Measurements from ENCODE around the gene NFIB.

Gene NFIB

DNA sequence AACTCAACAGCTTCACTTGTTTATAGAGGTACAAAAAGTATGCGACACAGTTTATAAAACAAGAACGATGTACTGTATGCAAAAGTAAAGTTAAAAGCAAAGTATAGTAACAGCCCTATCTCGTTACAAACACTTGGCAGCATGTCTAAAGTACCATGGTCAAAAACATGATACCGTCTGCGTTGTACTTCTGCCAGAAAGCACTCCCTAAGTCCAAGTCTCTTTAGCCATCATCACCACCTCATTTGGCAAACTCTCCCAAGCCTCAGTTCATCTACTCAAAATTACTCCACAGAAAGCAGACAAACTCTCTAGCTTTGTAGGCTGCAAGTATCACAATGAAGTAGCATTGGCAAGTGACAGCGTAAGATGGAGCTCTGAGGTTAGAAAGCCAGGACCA, 73.4 kb downstream of the NFIB start:
- TF ChIP-seq, protein P1, sequence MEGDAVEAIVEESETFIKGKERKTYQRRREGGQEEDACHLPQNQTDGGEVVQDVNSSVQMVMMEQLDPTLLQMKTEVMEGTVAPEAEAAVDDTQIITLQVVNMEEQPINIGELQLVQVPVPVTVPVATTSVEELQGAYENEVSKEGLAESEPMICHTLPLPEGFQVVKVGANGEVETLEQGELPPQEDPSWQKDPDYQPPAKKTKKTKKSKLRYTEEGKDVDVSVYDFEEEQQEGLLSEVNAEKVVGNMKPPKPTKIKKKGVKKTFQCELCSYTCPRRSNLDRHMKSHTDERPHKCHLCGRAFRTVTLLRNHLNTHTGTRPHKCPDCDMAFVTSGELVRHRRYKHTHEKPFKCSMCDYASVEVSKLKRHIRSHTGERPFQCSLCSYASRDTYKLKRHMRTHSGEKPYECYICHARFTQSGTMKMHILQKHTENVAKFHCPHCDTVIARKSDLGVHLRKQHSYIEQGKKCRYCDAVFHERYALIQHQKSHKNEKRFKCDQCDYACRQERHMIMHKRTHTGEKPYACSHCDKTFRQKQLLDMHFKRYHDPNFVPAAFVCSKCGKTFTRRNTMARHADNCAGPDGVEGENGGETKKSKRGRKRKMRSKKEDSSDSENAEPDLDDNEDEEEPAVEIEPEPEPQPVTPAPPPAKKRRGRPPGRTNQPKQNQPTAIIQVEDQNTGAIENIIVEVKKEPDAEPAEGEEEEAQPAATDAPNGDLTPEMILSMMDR (IDR thresholded peaks at IDR 0.05; ENCODE audit: insufficient read depth, low read depth, low read length, missing control alignments), result no peak
- DNase-seq (ENCODE audit: low read depth), result no peak
- H3K4me3 ChIP-seq (ENCODE audit: low read depth, low read length), result no peak overlapping the region

- TF ChIP-seq, protein P1 (IDR thresholded peaks at IDR 0.05; ENCODE audit: insufficient read depth, low read depth, low read length, missing control alignments), result no peak
- DNase-seq (ENCODE audit: low read depth), result no peak
- H3K4me3 ChIP-seq (ENCODE audit: low read depth, low read length), result no peak overlapping the region
Measured at GRCh38 chr9:14238518-14238917, 75.4 kb downstream of the NFIB start.

DNA sequence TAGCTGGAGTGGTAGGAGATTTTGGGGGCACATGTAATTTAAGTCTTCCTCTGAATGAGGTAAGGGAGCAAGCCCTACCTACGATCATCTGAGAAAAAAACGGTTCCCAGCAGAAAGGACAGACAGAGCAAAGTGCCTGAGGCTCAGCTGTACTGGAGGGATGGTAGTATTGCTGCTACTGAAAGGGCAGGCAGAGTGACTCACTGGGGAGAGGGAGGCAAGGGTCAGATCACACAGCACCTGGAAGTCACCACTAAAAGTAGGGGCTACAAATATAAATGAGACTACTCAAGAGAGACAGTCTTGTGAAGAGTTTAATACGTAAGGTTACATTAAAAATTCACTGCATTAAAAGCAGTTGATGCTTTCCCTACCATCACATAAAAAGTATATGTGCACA, 75.9 kb downstream of the NFIB start:
- TF ChIP-seq, protein P1 (IDR thresholded peaks at IDR 0.05; ENCODE audit: insufficient read depth, low read depth, low read length, missing control alignments), result no peak
- H3K4me3 ChIP-seq (ENCODE audit: low read depth, low read length), result no peak overlapping the region
- DNase-seq (ENCODE audit: low read depth), result no peak

DNA sequence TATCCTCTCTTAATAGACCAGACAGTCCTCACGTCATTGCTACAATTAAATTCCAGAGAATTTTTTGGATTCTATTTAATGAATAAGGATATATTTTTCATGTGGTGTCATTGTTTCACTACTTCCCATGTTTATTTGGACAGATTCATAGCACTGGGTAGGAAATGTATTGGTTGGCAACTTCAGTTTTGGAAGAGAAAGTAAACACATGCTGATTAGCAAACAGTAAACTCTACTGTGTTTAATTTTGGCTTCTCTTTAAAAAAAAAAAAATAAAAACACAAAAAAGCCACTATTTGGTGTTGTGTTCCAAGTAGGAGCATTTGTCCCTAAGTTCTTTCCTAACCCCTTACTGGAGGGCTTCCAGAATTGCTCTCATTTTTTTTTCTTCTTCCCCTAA, 77.3 kb downstream of the NFIB start:
- no peak for DNase-seq (ENCODE audit: low read depth)

DNA sequence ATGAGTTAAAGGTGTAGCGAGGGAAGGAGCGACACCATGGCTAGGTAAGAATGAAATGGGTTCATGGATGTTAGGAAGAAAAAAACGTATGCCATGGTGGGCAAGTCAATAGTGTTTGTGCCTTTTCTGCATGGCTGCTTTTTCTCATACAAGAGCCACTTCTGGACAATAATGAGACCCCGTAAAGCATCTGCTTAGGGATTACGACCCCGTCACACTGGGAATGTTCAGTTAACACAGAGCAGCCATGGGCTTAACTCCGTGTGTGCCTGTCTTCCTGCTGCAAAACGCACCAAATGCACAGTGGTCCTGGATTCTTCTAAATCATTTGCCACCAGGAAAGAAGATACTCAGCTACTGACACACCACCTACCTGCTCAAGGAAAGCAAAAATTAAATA, 81.8 kb downstream of the NFIB start:
- DNase-seq (ENCODE audit: low read depth), result no peak
- TF ChIP-seq, protein P1 (IDR thresholded peaks at IDR 0.05; ENCODE audit: insufficient read depth, low read depth, low read length, missing control alignments), result no peak
- no peak overlapping the region for H3K4me3 ChIP-seq (ENCODE audit: low read depth, low read length)

More for the DNA sequence above, 77.3 kb downstream of the NFIB start:
- TF ChIP-seq, protein P1 (IDR thresholded peaks at IDR 0.05; ENCODE audit: insufficient read depth, low read depth, low read length, missing control alignments), result no peak
- no peak overlapping the region for H3K4me3 ChIP-seq (ENCODE audit: low read depth, low read length)

- DNase-seq (ENCODE audit: low read depth), result no peak
- TF ChIP-seq, protein P1 (IDR thresholded peaks at IDR 0.05; ENCODE audit: insufficient read depth, low read depth, low read length, missing control alignments), result no peak
- no peak overlapping the region for H3K4me3 ChIP-seq (ENCODE audit: low read depth, low read length)
Measured at GRCh38 chr9:14231196-14231990, 82.5 kb downstream of the NFIB start.

- TF ChIP-seq, protein P1 (IDR thresholded peaks at IDR 0.05; ENCODE audit: insufficient read depth, low read depth, low read length, missing control alignments), result no peak
- DNase-seq (ENCODE audit: low read depth), result no peak
- H3K4me3 ChIP-seq (ENCODE audit: low read depth, low read length), result no peak overlapping the region
Measured at GRCh38 chr9:14228602-14229001, 85.3 kb downstream of the NFIB start.
